PC-9 (cell line): ENCODE results near the gene TMEM121B. TPM values are rescaled to one million over a fixed set of nuclear protein-coding genes. Genes with fewer than 3 reads are reported as not detected.

Source experiments
- BruUV-seq: library from RNA; stranded (reverse); fragments of 400-500 nt; replicated peaks from 2 replicates; lab custom pipeline; 2021; lab: Mats Ljungman, UMichigan
- CTCF ChIA-PET: fragments of 300-600 bp; sonication (Branson Sonifier 250); formaldehyde crosslinking; loops from one replicate; lab custom pipeline; 2022; ENCODE audit warnings: antibody characterized with exemption; lab: Charles Lee
- POLR2A ChIA-PET: fragments of 300-600 bp; sonication (Branson Sonifier 250); formaldehyde crosslinking; loops from one replicate; lab custom pipeline; 2022; ENCODE audit warnings: antibody characterized with exemption; ENCODE audit not compliant: unreplicated experiment; lab: Charles Lee
- DNase-seq, 2 experiments: peaks; one replicate each; pipeline versions ENCODE4 v3.0.0 to v3.0.0-alpha.2; 2015 to 2022; ENCODE audit warnings: mixed read lengths in 1 of 2
- H2AFZ ChIP-seq: fragments of 200-600 bp; sonication (generic); 2 replicates; pipeline ENCODE4 v1.8.1; 2017; ENCODE audit warnings: antibody characterized with exemption
- H3F3A ChIP-seq: fragments of 200-600 bp; sonication (generic); 2 replicates; pipeline ENCODE4 v1.8.1; 2017; ENCODE audit warnings: antibody characterized with exemption, mild to moderate bottlenecking, low read depth; ENCODE audit not compliant: insufficient read depth
- H3K27ac ChIP-seq: fragments of 200-600 bp; sonication (generic); 2 replicates; pipeline ENCODE4 v1.6.1; 2016; ENCODE audit warnings: mixed run types
- H3K27me3 ChIP-seq: fragments of 200-600 bp; sonication (generic); 2 replicates; pipeline ENCODE4 v1.6.1; 2016; ENCODE audit warnings: low read depth, mixed run types; ENCODE audit not compliant: insufficient read depth
- H3K36me3 ChIP-seq: fragments of 200-600 bp; sonication (generic); 2 replicates; pipeline ENCODE4 v1.6.1; 2016; ENCODE audit warnings: low read depth, mixed run types
- H3K4me1 ChIP-seq: fragments of 200-600 bp; sonication (generic); replicated peaks from 2 replicates; pipeline ENCODE4 v1.6.1; 2016; ENCODE audit warnings: mixed run types; ENCODE audit not compliant: insufficient read depth
- H3K4me2 ChIP-seq: fragments of 200-600 bp; sonication (generic); 2 replicates; pipeline ENCODE4 v1.6.1; 2017; ENCODE audit warnings: mixed run types
- H3K4me3 ChIP-seq: fragments of 200-600 bp; sonication (generic); 2 replicates; pipeline ENCODE4 v1.6.1; 2016; ENCODE audit warnings: mixed run types
- H3K79me2 ChIP-seq: fragments of 200-600 bp; sonication (generic); 2 replicates; pipeline ENCODE4 v1.6.1; 2017; ENCODE audit warnings: low read depth, mixed run types
- H3K9me2 ChIP-seq: fragments of 200-600 bp; sonication (generic); 2 replicates; pipeline ENCODE4 v1.8.1; 2017; ENCODE audit warnings: mild to moderate bottlenecking; ENCODE audit not compliant: insufficient read depth
- H3K9me3 ChIP-seq: fragments of 200-600 bp; sonication (generic); 2 replicates; pipeline ENCODE4 v1.8.1; 2016; ENCODE audit warnings: low read depth; ENCODE audit not compliant: insufficient read depth
- H4K20me1 ChIP-seq: fragments of 200-600 bp; sonication (generic); 2 replicates; pipeline ENCODE4 v1.8.1; 2017; ENCODE audit not compliant: insufficient read depth
- CTCF ChIP-seq: fragments of 200-600 bp; sonication (generic); conservative IDR thresholded peaks from 2 replicates; pipeline ENCODE4 v1.6.1; 2017; ENCODE audit warnings: mixed run types, antibody characterized with exemption, mild to moderate bottlenecking, moderate library complexity
- EZH2 ChIP-seq: fragments of 200-600 bp; sonication (generic); IDR thresholded peaks from 2 replicates; pipeline ENCODE4 v1.8.0; 2017; ENCODE audit warnings: antibody characterized with exemption, low read depth
- intact Hi-C: fragments of 100-400 bp; cut with micrococcal nuclease; formaldehyde crosslinking; loops from one replicate; pipeline ENCODE4 v1.10.0; 2022; ENCODE audit not compliant: unreplicated experiment
- total RNA-seq: library from RNA; stranded (reverse); gene quantifications from 2 replicates; pipeline ENCODE4 v1.2.3, GENCODE V29; 2021

TMEM121B gene
- total RNA-seq, 1 experiment from 2014 or later = not detected

- ChIA-PET CTCF (no interaction called here), POLR2A (interaction anchor here (0.5 to 0.6 kb wide), 2 partner anchors 36 to 76 kb away, joined by 3 to 9 read pairs; no protein-coding TSS in a partner anchor)
- no peak for DNase-seq
- no peaks in the 10 kb centered on the region; the same call in 1 of the 2 replicates for H4K20me1 ChIP-seq
- H3K27ac ChIP-seq = no peak overlapping the region
- H3K4me3 ChIP-seq = no peak overlapping the region
- no peaks in the 10 kb centered on the region for H3K9me3 ChIP-seq
- no peaks in the 10 kb centered on the region for H3F3A ChIP-seq
- no peak overlapping the region for H2AFZ ChIP-seq
- intact Hi-C loops = no loop called here
- TF ChIP-seq CTCF = 0 out of 2 replicates have a peak, but pooled peaks have one; percentile 23
- TF ChIP-seq EZH2 = no peak
- no peaks in the 10 kb centered on the region for H3K9me2 ChIP-seq
- no peaks in the 10 kb centered on the region for H3K79me2 ChIP-seq
- no peaks in the 10 kb centered on the region for H3K4me1 ChIP-seq
- no peaks in the 10 kb centered on the region for H3K27me3 ChIP-seq
- no peak overlapping the region for H3K4me2 ChIP-seq
- no TSS peak for BruUV-seq
- H3K36me3 ChIP-seq = no peaks in the 10 kb centered on the region
Observed at GRCh38 chr22:17095538-17095937, 25.6 kb downstream of the TMEM121B start.

DNA sequence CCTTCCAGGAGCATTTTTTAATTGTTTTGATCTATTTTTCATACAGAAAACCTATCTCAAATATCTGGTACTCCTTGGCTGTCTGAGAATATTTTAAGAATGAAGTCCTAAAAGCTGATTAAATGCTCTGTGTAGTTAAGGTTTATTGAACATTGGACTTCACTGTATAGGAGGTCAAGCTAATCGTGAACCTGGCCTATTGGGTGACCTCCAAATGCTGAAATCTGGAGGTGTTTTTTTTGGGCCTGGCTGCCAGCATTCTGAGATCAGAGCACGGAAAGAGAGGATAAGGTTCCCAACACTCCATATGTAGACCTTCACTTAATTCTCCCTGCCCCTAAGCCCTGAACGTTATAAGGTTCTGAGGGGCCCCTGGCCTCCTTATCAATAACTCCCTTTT lies 28.1 kb downstream of the TMEM121B start:
- Histone ChIP-seq H3K27ac (no peak overlapping the region), H3K9me3 (no peaks in the 10 kb centered on the region), H3K36me3 (no peaks in the 10 kb centered on the region), H4K20me1 (no peaks in the 10 kb centered on the region; the same call in 1 of the 2 replicates), H3K4me2 (no peak overlapping the region), H3K27me3 (no peaks in the 10 kb centered on the region), H3K9me2 (no peaks in the 10 kb centered on the region), H3K4me1 (no peaks in the 10 kb centered on the region), H3K79me2 (no peaks in the 10 kb centered on the region), H2AFZ (no peak overlapping the region), H3F3A (no peaks in the 10 kb centered on the region), H3K4me3 (no peak overlapping the region)
- no peak for TF ChIP-seq CTCF
- no peak for TF ChIP-seq EZH2
- intact Hi-C loops = no loop called here
- no TSS peak for BruUV-seq
- DNase-seq = no peak
- CTCF ChIA-PET = no interaction called here
- POLR2A ChIA-PET = no interaction called here

- no peak overlapping the region for H3K27ac ChIP-seq
- no peak for DNase-seq
- H3K4me3 ChIP-seq = no peak overlapping the region
- H3K36me3 ChIP-seq = no peaks in the 10 kb centered on the region
- no peaks in the 10 kb centered on the region for H3K9me3 ChIP-seq
- no peaks in the 10 kb centered on the region for H3K27me3 ChIP-seq
- no peaks in the 10 kb centered on the region for H3K79me2 ChIP-seq
- H2AFZ ChIP-seq = no peak overlapping the region
- no TSS peak for BruUV-seq
- intact Hi-C loops = no loop called here
- no peak overlapping the region for H3K4me2 ChIP-seq
- ChIA-PET POLR2A (no interaction called here), CTCF (no interaction called here)
- TF ChIP-seq CTCF = no peak
- no peak for TF ChIP-seq EZH2
- H3F3A ChIP-seq = no peaks in the 10 kb centered on the region
- H3K9me2 ChIP-seq = no peaks in the 10 kb centered on the region
- H4K20me1 ChIP-seq = no peaks in the 10 kb centered on the region; the same call in 1 of the 2 replicates
- H3K4me1 ChIP-seq = no peaks in the 10 kb centered on the region
Observed at GRCh38 chr22:17091851-17092250, 29.3 kb downstream of the TMEM121B start.
